ENCODE measurements around the gene S100A7. TPM values are rescaled to one million over a fixed set of nuclear protein-coding genes. Genes with fewer than 3 reads are reported as not detected.

The S100A7 gene
- total RNA-seq, 1 donor, result not detected

- no peak for TF ChIP-seq CTCF (IDR thresholded peaks at IDR 0.05; ENCODE audit: insufficient read depth, low read depth, low read length)
- no peak for DNase-seq (ENCODE audit: low read depth)
- H3K4me3 ChIP-seq (ENCODE audit: low read depth, low read length), result no peak overlapping the region
Measured at GRCh38 chr1:153443486-153443885, 17.0 kb downstream of the S100A7 start.

GRCh38 chr1:153441238-153441755, 19.2 kb downstream of the S100A7 start:
- no peak for DNase-seq (ENCODE audit: low read depth)
- H3K4me3 ChIP-seq (ENCODE audit: low read depth, low read length), result no peak overlapping the region
- no peak for TF ChIP-seq CTCF (IDR thresholded peaks at IDR 0.05; ENCODE audit: insufficient read depth, low read depth, low read length)

GRCh38 chr1:153439273-153439672, 21.2 kb downstream of the S100A7 start:
- DNase-seq (ENCODE audit: low read depth), result no peak
- TF ChIP-seq CTCF (IDR thresholded peaks at IDR 0.05; ENCODE audit: insufficient read depth, low read depth, low read length), result no peak
- H3K4me3 ChIP-seq (ENCODE audit: low read depth, low read length), result no peak overlapping the region

GRCh38 chr1:153438599-153438998, 21.9 kb downstream of the S100A7 start:
- no peak overlapping the region for H3K4me3 ChIP-seq (ENCODE audit: low read depth, low read length)
- DNase-seq (ENCODE audit: low read depth), result no peak
- no peak for TF ChIP-seq CTCF (IDR thresholded peaks at IDR 0.05; ENCODE audit: insufficient read depth, low read depth, low read length)

GRCh38 chr1:153437236-153437635, 23.2 kb downstream of the S100A7 start:
- H3K4me3 ChIP-seq (ENCODE audit: low read depth, low read length), result no peak overlapping the region
- DNase-seq (ENCODE audit: low read depth), result no peak
- no peak for TF ChIP-seq CTCF (IDR thresholded peaks at IDR 0.05; ENCODE audit: insufficient read depth, low read depth, low read length)

GRCh38 chr1:153434746-153435455, 25.6 kb downstream of the S100A7 start:
- no peak for DNase-seq (ENCODE audit: low read depth)
- TF ChIP-seq CTCF (IDR thresholded peaks at IDR 0.05; ENCODE audit: insufficient read depth, low read depth, low read length), result no peak
- no peak overlapping the region for H3K4me3 ChIP-seq (ENCODE audit: low read depth, low read length)
